ENCODE measurements around the gene SIDT2. TPM values are rescaled to one million over a fixed set of nuclear protein-coding genes. Genes with fewer than 3 reads are reported as not detected.

SIDT2 gene
- total and polyA plus RNA-seq, 3 donors from 2014 or later: 69.5 to 129 (median 93.8) TPM

DNA sequence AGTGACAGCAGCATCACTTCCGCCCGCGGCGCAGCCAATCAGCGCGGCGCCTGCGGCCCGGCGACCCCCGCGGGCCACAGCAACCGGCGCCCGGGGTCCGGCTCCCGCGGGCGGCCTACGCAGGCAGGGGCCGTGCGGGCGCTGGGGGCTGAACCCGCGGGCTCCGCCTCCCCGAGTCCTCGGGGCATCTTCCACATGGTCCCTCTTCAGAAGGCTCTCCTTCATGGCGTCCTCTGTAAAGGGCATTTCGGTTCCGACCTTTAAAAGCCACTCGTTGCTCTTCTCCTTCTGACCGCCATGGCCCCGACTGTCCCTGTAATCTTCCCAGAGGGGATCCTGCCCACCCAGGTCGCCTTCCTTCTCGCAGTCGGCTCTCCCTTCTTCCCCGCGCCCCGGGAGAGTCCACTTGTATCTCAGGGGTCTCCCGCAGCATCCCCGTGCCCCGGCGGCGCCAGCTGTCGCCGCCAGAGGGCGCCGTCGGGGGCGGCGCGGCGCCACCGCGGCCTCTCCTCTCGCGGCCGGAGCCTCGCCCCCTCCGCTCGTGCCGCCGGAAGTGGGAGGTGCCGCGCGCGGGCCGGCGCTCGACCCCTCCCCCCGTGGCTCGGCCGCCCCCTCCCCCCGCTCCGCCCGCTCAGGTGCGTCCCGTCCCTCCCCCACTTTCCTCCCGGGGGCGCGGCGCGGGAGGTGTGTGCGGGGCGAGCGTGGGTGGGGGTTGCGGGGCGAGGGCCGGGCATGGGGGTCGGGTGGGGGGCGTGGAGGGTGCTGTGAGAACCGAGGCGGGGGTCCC is 53.7 kb downstream of the SIDT2 start, which contains the start of gene RNF214:
Gene RNF214 (plus strand): TSS at position 580 of the 787 bp plus-strand sequence. CDS start 1,602 bp downstream, outside the sequence.
- peak within 1 kb of the TSS; percentile 84 to 94 for H3K27ac ChIP-seq
- peak within 1 kb of the TSS; percentile 92 for H3K4me3 ChIP-seq
- H3K9me3 ChIP-seq: no peaks in the 10 kb centered on the region
- intact Hi-C loops (cut with DNase I; ENCODE audit: low total_unique reads): no loop called here
- peak; percentile 81 for DNase-seq
- no peaks in the 10 kb centered on the region for H3K27me3 ChIP-seq
- 0 to 1% methylated on average over 18 to 38 of the region's 94 CpGs for WGBS, 2 donors
- H3K36me3 ChIP-seq (ENCODE audit: low read depth, missing control alignments): no peaks in the 10 kb centered on the region
- no peak for TF ChIP-seq POLR2A (IDR thresholded peaks at IDR 0.05)
- TF ChIP-seq, protein P1, sequence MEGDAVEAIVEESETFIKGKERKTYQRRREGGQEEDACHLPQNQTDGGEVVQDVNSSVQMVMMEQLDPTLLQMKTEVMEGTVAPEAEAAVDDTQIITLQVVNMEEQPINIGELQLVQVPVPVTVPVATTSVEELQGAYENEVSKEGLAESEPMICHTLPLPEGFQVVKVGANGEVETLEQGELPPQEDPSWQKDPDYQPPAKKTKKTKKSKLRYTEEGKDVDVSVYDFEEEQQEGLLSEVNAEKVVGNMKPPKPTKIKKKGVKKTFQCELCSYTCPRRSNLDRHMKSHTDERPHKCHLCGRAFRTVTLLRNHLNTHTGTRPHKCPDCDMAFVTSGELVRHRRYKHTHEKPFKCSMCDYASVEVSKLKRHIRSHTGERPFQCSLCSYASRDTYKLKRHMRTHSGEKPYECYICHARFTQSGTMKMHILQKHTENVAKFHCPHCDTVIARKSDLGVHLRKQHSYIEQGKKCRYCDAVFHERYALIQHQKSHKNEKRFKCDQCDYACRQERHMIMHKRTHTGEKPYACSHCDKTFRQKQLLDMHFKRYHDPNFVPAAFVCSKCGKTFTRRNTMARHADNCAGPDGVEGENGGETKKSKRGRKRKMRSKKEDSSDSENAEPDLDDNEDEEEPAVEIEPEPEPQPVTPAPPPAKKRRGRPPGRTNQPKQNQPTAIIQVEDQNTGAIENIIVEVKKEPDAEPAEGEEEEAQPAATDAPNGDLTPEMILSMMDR (IDR thresholded peaks at IDR 0.05): peak; percentile 95 to 98 (median 97)
- peaks cover 18% of the 10 kb centered on the region for H3K4me1 ChIP-seq

DNA sequence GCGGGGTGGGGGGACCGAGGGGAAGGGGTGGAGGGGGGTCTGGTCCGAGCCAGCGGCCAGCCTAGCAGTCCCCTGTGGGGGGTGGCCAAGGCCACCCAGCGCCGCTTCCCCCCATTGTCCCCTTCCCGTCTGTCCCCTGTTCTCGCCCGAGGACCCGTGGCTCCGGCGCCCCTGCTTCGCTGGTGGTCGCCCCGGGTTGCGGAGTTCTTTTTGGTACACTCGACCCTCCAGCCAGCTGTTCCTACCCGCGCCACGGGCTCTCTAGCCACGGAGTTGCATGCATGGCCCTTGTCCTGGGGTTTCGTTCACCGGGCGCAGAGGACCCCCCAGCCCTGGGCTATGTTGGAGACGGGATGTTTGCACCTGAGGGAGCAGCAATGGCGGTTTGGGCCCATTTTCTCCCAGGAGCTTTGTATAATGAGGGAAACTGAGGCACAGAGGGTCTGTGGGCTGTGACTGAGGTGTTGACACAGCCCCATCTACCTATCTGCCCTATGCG is 54.4 kb downstream of the SIDT2 start:
- Histone ChIP-seq H3K36me3 (ENCODE audit: low read depth, missing control alignments) (no peaks in the 10 kb centered on the region), H3K4me1 (peaks cover 18% of the 10 kb centered on the region), H3K27ac (peak overlapping the region; percentile 77 to 94), H3K27me3 (no peaks in the 10 kb centered on the region), H3K4me3 (peak overlapping the region; percentile 92), H3K9me3 (no peaks in the 10 kb centered on the region)
- 1 to 2% methylated on average over 11 to 27 of the region's 27 CpGs for WGBS, 2 donors
- intact Hi-C loops (cut with DNase I; ENCODE audit: low total_unique reads): no loop called here
- no peak for TF ChIP-seq POLR2A (IDR thresholded peaks at IDR 0.05)
- TF ChIP-seq, protein P1 (IDR thresholded peaks at IDR 0.05): no peak
- peak; percentile 28 for DNase-seq

DNA sequence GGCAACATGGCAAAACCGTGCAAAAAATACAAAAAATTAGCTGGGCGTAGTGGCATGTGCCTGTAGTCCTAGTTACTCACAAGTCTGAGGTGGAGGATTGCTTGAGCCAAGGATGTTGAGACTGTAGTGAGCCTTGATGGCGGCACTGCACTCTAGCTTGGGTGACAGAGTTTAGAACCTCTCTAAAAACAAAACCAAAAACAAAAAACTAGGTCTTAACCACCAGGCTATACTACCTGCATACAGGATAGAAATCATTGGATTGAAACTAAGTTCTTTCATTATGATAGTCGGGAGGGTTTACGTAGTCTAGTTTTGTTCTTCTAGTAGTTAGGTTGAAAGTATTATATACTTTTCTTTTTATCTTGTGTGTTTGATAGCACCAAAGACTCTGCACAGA is 59.7 kb downstream of the SIDT2 start:
- H3K27me3 ChIP-seq: no peaks in the 10 kb centered on the region
- intact Hi-C loops (cut with DNase I; ENCODE audit: low total_unique reads): no loop called here
- H3K4me3 ChIP-seq: no peak overlapping the region
- H3K9me3 ChIP-seq: no peaks in the 10 kb centered on the region
- DNase-seq: no peak
- H3K36me3 ChIP-seq (ENCODE audit: low read depth, missing control alignments): no peaks in the 10 kb centered on the region
- 92 to 95% methylated on average over 5 of the region's 5 CpGs for WGBS, 2 donors
- H3K4me1 ChIP-seq: peaks cover 10% of the 10 kb centered on the region
- no peak overlapping the region for H3K27ac ChIP-seq
- TF ChIP-seq, protein P1 (IDR thresholded peaks at IDR 0.05): no peak

DNA sequence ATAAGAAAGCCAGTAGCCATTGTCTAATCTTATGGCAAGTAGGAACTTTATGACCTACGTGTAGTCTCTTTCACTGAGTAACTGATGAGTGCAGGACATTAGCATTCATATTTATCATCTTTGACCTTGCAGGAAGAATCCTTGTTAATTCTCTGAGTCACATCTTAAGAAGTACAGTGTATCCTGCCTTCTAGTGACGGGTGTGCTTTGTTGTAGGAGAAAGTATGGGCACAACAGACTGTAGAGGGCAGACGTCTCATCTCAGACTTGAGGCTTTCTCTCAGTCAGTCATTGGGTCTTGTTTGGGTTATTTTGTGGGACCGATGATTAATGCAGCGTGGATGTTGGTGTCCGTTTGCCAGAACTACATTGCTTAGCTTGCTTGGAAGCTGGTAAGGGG is 60.8 kb downstream of the SIDT2 start:
- Histone ChIP-seq H3K27me3 (no peaks in the 10 kb centered on the region), H3K27ac (no peak overlapping the region), H3K9me3 (no peaks in the 10 kb centered on the region), H3K36me3 (ENCODE audit: low read depth, missing control alignments) (no peaks in the 10 kb centered on the region), H3K4me1 (no peaks in the 10 kb centered on the region), H3K4me3 (no peak overlapping the region)
- intact Hi-C loops (cut with DNase I; ENCODE audit: low total_unique reads): no loop called here
- DNase-seq: no peak
- TF ChIP-seq, protein P1 (IDR thresholded peaks at IDR 0.05): no peak
- no peak for TF ChIP-seq POLR2A (IDR thresholded peaks at IDR 0.05)
- WGBS, 2 donors: 78 to 89% methylated on average over 6 of the region's 6 CpGs

Other genes starting within 250 kb of the SIDT2 start
- 100 to 1,000 TPM; 123 to 125 TPM for gene SIK3, start 80.3 kb upstream of the SIDT2 start, total RNA-seq
- gene SIK3, start 80.3 kb upstream of the SIDT2 start, polyA plus RNA-seq (ENCODE audit: insufficient read depth, low read depth, low replicate concordance): 112 TPM
- 100 to 1,000 TPM; 150 to 156 TPM for gene PAFAH1B2, start 34.5 kb upstream of the SIDT2 start, total RNA-seq
- 66.5 TPM for gene PAFAH1B2, start 34.5 kb upstream of the SIDT2 start, polyA plus RNA-seq (ENCODE audit: insufficient read depth, low read depth, low replicate concordance)
- 100 to 1,000 TPM; 167 to 187 TPM for gene TAGLN, start 20.6 kb downstream of the SIDT2 start, total RNA-seq
- gene TAGLN, start 20.6 kb downstream of the SIDT2 start, polyA plus RNA-seq (ENCODE audit: insufficient read depth, low read depth, low replicate concordance): 800 TPM
- 10 to 100 TPM; 57.7 to 66.5 TPM for gene PCSK7, start 53.3 kb downstream of the SIDT2 start, total RNA-seq
- gene PCSK7, start 53.3 kb downstream of the SIDT2 start, polyA plus RNA-seq (ENCODE audit: insufficient read depth, low read depth, low replicate concordance): 52.0 TPM
- 10 to 100 TPM; 37.8 to 48.9 TPM for gene RNF214, start 53.9 kb downstream of the SIDT2 start, total RNA-seq
- 44.9 TPM for gene RNF214, start 53.9 kb downstream of the SIDT2 start, polyA plus RNA-seq (ENCODE audit: insufficient read depth, low read depth, low replicate concordance)
- 10 to 100 TPM; 13.8 to 17.9 TPM for gene BACE1-AS, start 112.6 kb downstream of the SIDT2 start, total RNA-seq
- 11.2 TPM for gene BACE1-AS, start 112.6 kb downstream of the SIDT2 start, polyA plus RNA-seq (ENCODE audit: insufficient read depth, low read depth, low replicate concordance)
- 10 to 100 TPM; 24.7 to 32.5 TPM for gene BACE1, start 137.5 kb downstream of the SIDT2 start, total RNA-seq
- gene BACE1, start 137.5 kb downstream of the SIDT2 start, polyA plus RNA-seq (ENCODE audit: insufficient read depth, low read depth, low replicate concordance): 50.4 TPM
- 100 to 1,000 TPM in 1 of 2 donors, 10 to 100 TPM in 1; 83.3 to 157 TPM for gene CEP164, start 149.1 kb downstream of the SIDT2 start, total RNA-seq
- 111 TPM for gene CEP164, start 149.1 kb downstream of the SIDT2 start, polyA plus RNA-seq (ENCODE audit: insufficient read depth, low read depth, low replicate concordance)

Measured in testis (tissue), 3 donors.